Fibroblast of villous mesenchyme (primary cell): ENCODE data around the gene UVRAG. TPM values are rescaled to one million over a fixed set of nuclear protein-coding genes. Genes with fewer than 3 reads are reported as not detected.

Experiments
- DNase-seq: peaks from one replicate; pipeline ENCODE4 v3.0.0-alpha.2; 2010; ENCODE audit warnings: low read depth
- H3K4me3 ChIP-seq: 2 replicates; pipeline ENCODE4 v1.5.1; 2011; ENCODE audit warnings: low read depth, mild to moderate bottlenecking, low read length
- CTCF ChIP-seq: IDR thresholded peaks from 2 replicates; pipeline ENCODE4 v1.5.1; 2012; ENCODE audit warnings: low read depth, mild to moderate bottlenecking, low read length; ENCODE audit not compliant: insufficient read depth
- total RNA-seq: library from RNA; depleted of rRNA; stranded (reverse); fragments of >200 nt; gene quantifications from 2 replicates; pipeline ENCODE4 v1.2.3, GENCODE V29; 2012

The UVRAG gene
- total RNA-seq, 1 donor = 37.1 TPM

DNA sequence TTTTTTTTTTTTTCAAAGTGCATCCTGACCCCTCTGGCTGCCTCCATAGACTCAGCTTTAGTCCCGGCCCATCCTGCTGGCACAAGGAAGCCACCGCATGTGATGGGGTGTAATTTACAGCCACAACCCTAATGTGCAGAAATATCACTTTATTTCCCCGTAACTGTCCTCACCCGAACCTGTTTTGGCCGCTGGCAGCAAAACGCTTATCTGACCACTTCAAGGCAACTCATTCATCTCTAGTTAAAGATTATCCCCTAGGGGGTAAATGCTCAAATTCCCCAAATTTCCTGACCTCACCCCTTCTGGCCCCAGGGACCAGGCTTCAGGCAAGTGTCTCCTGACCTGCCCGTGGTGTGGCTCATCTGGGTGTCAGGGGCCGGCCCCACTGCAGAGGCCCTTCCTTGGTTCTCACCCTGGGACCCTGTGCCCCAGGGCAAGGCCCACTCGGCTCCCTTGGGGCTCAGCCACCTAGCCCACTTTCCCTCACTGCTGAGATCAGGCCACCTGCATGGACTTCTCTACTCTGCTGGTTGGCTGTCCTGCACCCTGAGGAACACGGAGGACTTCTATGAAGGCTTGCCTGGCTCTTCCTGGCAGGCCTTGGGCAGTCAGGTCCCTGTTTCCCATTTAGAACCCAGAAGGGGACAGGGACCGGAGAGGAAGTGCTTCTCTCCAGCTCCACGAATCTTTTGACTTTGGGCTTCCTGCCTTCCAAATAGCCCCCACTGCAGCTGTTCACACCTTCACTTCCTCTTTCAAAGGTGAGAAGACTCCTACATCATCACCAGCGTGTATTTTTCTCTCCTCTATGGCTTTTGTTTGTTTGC lies 337.9 kb downstream of the UVRAG start:
- DNase-seq = no peak

GRCh38 chr11:76153571-76153923 lies 338.5 kb downstream of the UVRAG start:
- no peak overlapping the region for H3K4me3 ChIP-seq
- TF ChIP-seq CTCF = no peak
- no peak for DNase-seq

More for the DNA sequence above, 337.9 kb downstream of the UVRAG start:
- no peak for TF ChIP-seq CTCF
- no peak overlapping the region for H3K4me3 ChIP-seq

DNA sequence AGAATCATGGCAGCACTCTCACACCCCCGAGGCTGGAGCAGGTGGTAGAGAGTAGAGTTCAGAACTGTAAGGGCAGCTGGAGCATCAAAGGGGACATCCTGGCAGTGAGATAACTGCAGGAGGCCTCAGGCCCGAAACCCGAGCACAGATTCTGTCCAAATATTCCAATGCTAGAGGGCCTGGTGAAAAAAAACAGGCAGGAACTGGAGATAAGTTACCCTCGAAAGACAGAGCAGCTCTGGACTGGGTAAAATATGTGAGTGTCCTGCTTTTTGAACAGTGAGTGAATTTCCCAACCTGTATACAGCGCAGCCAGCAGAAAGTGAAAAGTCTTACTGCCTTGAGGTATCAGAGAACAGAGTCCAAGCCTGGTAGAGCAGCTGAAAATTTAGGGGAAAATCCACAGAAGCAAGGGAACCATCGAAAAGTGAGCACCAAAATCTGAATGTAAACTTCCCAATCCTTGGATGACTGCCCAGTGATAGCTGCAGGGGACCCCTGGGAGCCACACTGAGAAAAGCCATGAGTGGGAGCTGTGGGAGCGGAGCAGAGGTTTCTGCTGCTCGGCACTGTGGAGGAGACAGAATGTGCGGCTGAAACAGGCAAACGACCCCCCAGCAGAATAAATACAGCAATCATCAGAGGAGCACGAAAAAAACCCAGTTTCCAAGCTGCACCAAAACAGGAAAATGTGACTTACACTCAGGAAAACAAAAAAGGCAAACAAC lies 340.7 kb downstream of the UVRAG start:
- no peak for TF ChIP-seq CTCF
- no peak for DNase-seq
- H3K4me3 ChIP-seq = no peak overlapping the region

- no peak for DNase-seq
- TF ChIP-seq CTCF = no peak
- H3K4me3 ChIP-seq = no peak overlapping the region
Measured at GRCh38 chr11:76156971-76157427, 342.0 kb downstream of the UVRAG start.

DNA sequence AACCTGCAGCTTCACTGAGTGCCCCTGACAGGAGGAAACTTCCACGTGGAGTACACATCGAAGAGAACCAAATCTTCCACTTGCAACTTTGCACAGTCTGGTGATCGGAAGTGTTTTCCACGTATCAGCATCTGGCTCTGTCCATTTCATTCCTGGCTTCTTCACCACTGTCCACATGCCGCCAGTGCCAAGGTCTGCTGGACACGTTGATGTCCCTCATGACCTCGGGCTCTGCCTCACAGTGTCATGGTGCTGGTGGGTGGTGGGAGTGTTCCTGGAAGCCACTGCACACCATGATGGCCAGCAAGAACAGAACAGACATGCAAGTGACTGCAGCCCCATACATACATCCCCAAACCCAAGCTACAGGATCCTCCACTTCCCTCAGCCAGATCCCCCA lies 342.9 kb downstream of the UVRAG start:
- TF ChIP-seq CTCF = no peak
- no peak for DNase-seq

DNA sequence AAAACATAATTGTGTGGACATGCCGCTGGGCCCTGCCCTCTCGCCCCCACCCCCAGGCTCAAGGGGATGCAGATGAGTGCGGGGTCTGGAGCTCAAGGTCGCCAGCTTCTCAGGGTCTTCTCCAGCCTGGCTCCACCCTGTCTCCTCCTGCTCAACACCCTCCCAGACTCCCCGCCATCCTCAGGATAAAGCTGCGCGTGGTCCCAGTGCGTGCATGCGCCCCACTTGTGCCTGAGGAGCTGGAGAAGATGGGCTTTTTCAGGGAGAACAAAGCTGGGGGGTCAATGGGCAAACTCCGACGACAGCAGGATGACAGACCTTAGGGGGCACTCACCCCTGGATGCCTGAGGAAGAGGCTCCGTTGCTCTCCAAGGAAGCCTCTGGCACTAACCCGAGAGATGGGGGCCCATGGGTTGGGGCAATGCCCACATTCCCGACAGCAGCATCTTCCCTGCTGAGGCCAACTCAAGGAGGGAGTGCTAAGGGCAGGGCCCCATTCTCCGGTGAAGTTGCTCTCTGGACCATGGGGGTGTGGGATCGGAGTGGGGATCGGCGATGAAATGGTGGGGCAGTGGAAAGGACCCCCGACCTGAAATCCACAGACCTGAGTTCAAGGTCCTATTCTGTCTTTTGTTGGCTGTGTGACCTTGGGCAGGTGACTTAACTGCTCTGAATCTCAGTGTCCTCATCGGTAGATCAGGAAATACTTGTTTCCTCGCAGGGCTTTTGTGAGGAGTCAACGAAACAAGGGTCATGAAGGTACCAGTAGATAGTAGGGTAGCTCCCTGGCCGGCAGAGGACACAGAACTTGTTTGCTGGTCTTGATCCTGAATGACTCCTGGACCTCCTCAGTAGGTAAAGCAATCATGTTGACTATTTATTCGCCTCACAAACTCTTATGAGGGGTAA lies 343.6 kb downstream of the UVRAG start:
- DNase-seq = no peak
- H3K4me3 ChIP-seq = no peak overlapping the region
- no peak for TF ChIP-seq CTCF

More for the DNA sequence above, 342.9 kb downstream of the UVRAG start:
- H3K4me3 ChIP-seq = no peak overlapping the region
